ENCODE data around the gene TAS2R39.
A peak's percentile ranks its signal among the peaks of the same experiment; 100 is the strongest.

Gene TAS2R39

GRCh38 chr7:143216151-143216550, 32.9 kb downstream of the TAS2R39 start:
- no peak for DNase-seq (ENCODE audit: low spot score)

- no peak for DNase-seq (ENCODE audit: low spot score)
These were observed 33.5 kb downstream of the TAS2R39 start for GRCh38 chr7:143216686-143217085.

GRCh38 chr7:143217806-143218205, 34.6 kb downstream of the TAS2R39 start:
- DNase-seq (ENCODE audit: low spot score) = no peak

GRCh38 chr7:143221286-143221685, 38.1 kb downstream of the TAS2R39 start:
- DNase-seq (ENCODE audit: low spot score) = no peak

- no peak for DNase-seq (ENCODE audit: low spot score)
These were observed 38.5 kb downstream of the TAS2R39 start, which contains the start of gene TAS2R40 for GRCh38 chr7:143221737-143222136. Gene TAS2R40 (plus strand): TSS chr7:143222037. CDS start chr7:143222079, 42 bp downstream.

- no peak for DNase-seq (ENCODE audit: low spot score)
These were observed 39.6 kb downstream of the TAS2R39 start for GRCh38 chr7:143222782-143223181.

- DNase-seq (ENCODE audit: low spot score) = no peak
These were observed 40.6 kb downstream of the TAS2R39 start for GRCh38 chr7:143223784-143224183.

- DNase-seq (ENCODE audit: low spot score) = no peak
These were observed 41.8 kb downstream of the TAS2R39 start for GRCh38 chr7:143225047-143225446.

GRCh38 chr7:143227806-143228205, 44.6 kb downstream of the TAS2R39 start:
- DNase-seq (ENCODE audit: low spot score) = no peak

GRCh38 chr7:143229054-143229790, 46.0 kb downstream of the TAS2R39 start:
- DNase-seq (ENCODE audit: low spot score) = peak; percentile 64

- DNase-seq (ENCODE audit: low spot score) = no peak
These were observed 47.6 kb downstream of the TAS2R39 start for GRCh38 chr7:143230602-143231457.

Data from pons (tissue), 1 donor.